ENCODE results near the gene ATXN1.

The ATXN1 gene

DNA sequence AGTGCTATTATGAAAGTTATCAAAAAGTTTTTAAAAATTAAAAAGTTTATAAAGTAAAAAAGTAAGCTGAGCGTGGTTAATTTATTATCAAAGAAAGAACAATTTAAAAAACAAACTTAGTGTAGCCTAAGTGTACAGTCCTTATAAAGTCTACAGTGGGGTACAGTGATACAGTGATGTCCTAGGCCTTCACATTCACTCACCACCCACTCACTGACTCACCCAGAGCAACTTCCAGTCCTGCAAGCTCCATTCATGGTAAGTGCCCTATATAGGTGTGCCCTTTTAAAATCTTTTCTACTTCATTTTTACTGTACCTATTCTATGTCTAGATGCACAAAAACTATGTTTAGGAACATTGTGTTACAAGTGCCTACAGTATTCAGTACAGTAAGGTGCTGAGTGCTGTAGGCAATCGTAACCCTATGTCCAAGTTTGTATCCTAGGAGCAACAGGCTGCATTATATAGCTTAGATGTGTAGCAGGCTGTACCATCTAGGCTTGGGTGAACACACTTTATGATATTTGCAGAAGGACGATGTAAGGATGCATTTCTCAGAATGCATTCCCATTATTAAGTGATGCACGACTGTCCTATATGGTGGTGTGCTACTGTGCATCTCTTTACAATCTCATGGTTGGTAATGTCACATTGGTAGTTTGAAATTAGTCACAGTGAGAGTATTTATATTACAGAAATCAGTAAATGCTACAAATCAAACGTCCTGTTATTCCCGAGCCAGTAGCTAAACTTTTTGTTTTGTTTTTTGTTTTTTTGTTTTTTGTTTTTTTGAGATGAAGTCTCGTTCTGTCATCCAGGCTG is 364.6 kb downstream of the ATXN1 start:
- H4K20me1 ChIP-seq (ENCODE audit: low read depth, low read length) = no peaks in the 10 kb centered on the region
- no peak overlapping the region for H2AFZ ChIP-seq (ENCODE audit: low read depth, low read length, severe bottlenecking)
- H3K4me2 ChIP-seq (ENCODE audit: low read depth, low read length, poor library complexity, severe bottlenecking) = no peak overlapping the region
- H3F3A ChIP-seq (ENCODE audit: insufficient read depth) = no peaks in the 10 kb centered on the region
- H3K79me2 ChIP-seq (ENCODE audit: insufficient read depth, low read length) = no peaks in the 10 kb centered on the region
- no peak overlapping the region for H3K4me3 ChIP-seq (ENCODE audit: insufficient read depth, low read length, poor library complexity, severe bottlenecking)
- no peaks in the 10 kb centered on the region for H3K36me3 ChIP-seq (ENCODE audit: low read length)
- H3K27me3 ChIP-seq (ENCODE audit: low read length) = no peaks in the 10 kb centered on the region
- H3K9ac ChIP-seq (ENCODE audit: low read length) = no peak overlapping the region
- no peak overlapping the region for H3K27ac ChIP-seq (ENCODE audit: low read depth, low read length)
- TF ChIP-seq, protein P1, sequence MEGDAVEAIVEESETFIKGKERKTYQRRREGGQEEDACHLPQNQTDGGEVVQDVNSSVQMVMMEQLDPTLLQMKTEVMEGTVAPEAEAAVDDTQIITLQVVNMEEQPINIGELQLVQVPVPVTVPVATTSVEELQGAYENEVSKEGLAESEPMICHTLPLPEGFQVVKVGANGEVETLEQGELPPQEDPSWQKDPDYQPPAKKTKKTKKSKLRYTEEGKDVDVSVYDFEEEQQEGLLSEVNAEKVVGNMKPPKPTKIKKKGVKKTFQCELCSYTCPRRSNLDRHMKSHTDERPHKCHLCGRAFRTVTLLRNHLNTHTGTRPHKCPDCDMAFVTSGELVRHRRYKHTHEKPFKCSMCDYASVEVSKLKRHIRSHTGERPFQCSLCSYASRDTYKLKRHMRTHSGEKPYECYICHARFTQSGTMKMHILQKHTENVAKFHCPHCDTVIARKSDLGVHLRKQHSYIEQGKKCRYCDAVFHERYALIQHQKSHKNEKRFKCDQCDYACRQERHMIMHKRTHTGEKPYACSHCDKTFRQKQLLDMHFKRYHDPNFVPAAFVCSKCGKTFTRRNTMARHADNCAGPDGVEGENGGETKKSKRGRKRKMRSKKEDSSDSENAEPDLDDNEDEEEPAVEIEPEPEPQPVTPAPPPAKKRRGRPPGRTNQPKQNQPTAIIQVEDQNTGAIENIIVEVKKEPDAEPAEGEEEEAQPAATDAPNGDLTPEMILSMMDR (IDR thresholded peaks at IDR 0.05; ENCODE audit: insufficient read depth, low read length, poor library complexity, severe bottlenecking) = no peak
- no peak for TF ChIP-seq EZH2phosphoT487 (conservative IDR thresholded peaks at IDR 0.05; ENCODE audit: low read length)
- no peaks in the 10 kb centered on the region for H3K9me3 ChIP-seq (ENCODE audit: insufficient read depth, low read length)
- H3K9me2 ChIP-seq (replicated peaks; ENCODE audit: insufficient read depth, low read length) = no peaks in the 10 kb centered on the region

DNA sequence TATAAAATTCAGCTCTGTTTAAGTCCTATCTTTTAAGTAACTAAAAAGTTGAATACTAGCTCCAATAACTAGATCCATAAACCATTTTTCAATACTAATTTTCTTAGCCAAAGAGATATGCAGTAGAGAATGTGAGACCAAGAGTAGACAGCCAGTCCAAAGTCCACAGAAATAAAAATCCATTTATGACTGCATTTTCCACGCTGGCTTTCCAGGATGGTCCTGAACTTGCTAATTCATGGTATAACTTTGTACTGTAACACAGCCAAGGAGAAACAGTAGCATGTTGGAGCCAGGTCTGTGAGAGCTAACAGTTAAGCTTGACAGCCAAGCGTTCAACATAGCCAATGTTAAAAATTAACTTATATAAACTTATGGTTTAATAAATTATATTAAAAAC is 366.6 kb downstream of the ATXN1 start:
- H3K9me3 ChIP-seq (ENCODE audit: insufficient read depth, low read length) = no peaks in the 10 kb centered on the region
- H3K27ac ChIP-seq (ENCODE audit: low read depth, low read length) = no peak overlapping the region
- H4K20me1 ChIP-seq (ENCODE audit: low read depth, low read length) = no peaks in the 10 kb centered on the region
- no peaks in the 10 kb centered on the region for H3K79me2 ChIP-seq (ENCODE audit: insufficient read depth, low read length)
- H3K9ac ChIP-seq (ENCODE audit: low read length) = no peak overlapping the region
- TF ChIP-seq EZH2phosphoT487 (conservative IDR thresholded peaks at IDR 0.05; ENCODE audit: low read length) = no peak
- TF ChIP-seq, protein P1 (IDR thresholded peaks at IDR 0.05; ENCODE audit: insufficient read depth, low read length, poor library complexity, severe bottlenecking) = no peak
- no peaks in the 10 kb centered on the region for H3K9me2 ChIP-seq (replicated peaks; ENCODE audit: insufficient read depth, low read length)
- no peak overlapping the region for H3K4me2 ChIP-seq (ENCODE audit: low read depth, low read length, poor library complexity, severe bottlenecking)
- no peaks in the 10 kb centered on the region for H3K36me3 ChIP-seq (ENCODE audit: low read length)
- H2AFZ ChIP-seq (ENCODE audit: low read depth, low read length, severe bottlenecking) = no peak overlapping the region
- no peaks in the 10 kb centered on the region for H3K27me3 ChIP-seq (ENCODE audit: low read length)
- no peaks in the 10 kb centered on the region for H3F3A ChIP-seq (ENCODE audit: insufficient read depth)
- no peak overlapping the region for H3K4me3 ChIP-seq (ENCODE audit: insufficient read depth, low read length, poor library complexity, severe bottlenecking)

DNA sequence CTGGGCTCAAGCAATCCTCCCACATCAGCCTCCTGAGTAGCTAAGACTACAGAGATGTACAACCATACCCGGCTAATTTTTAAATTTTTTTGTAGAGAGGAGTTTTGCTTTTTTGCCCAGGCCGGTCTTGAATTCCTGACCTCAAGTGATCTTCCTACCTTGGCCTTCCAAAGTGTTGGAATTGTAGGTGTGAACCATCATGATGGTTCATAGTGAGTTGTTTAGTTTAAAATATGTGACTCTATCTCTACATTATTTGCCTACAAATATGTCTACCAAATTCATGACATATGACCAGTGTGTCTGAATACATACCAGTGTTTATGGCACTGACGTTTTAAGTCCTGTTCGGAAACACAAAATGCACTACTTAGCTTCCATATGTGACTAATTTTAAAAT is 367.9 kb downstream of the ATXN1 start:
- Histone ChIP-seq H3F3A (ENCODE audit: insufficient read depth) (no peaks in the 10 kb centered on the region), H3K9me2 (replicated peaks; ENCODE audit: insufficient read depth, low read length) (no peaks in the 10 kb centered on the region), H3K9ac (ENCODE audit: low read length) (no peak overlapping the region), H3K4me3 (ENCODE audit: insufficient read depth, low read length, poor library complexity, severe bottlenecking) (no peak overlapping the region), H3K27ac (ENCODE audit: low read depth, low read length) (no peak overlapping the region), H3K9me3 (ENCODE audit: insufficient read depth, low read length) (no peaks in the 10 kb centered on the region), H2AFZ (ENCODE audit: low read depth, low read length, severe bottlenecking) (no peak overlapping the region), H3K4me2 (ENCODE audit: low read depth, low read length, poor library complexity, severe bottlenecking) (no peak overlapping the region), H4K20me1 (ENCODE audit: low read depth, low read length) (no peaks in the 10 kb centered on the region), H3K36me3 (ENCODE audit: low read length) (no peaks in the 10 kb centered on the region), H3K27me3 (ENCODE audit: low read length) (no peaks in the 10 kb centered on the region), H3K79me2 (ENCODE audit: insufficient read depth, low read length) (no peaks in the 10 kb centered on the region)
- TF ChIP-seq, protein P1 (IDR thresholded peaks at IDR 0.05; ENCODE audit: insufficient read depth, low read length, poor library complexity, severe bottlenecking) = no peak
